Measurements from ENCODE around the gene CDH13.

DNA sequence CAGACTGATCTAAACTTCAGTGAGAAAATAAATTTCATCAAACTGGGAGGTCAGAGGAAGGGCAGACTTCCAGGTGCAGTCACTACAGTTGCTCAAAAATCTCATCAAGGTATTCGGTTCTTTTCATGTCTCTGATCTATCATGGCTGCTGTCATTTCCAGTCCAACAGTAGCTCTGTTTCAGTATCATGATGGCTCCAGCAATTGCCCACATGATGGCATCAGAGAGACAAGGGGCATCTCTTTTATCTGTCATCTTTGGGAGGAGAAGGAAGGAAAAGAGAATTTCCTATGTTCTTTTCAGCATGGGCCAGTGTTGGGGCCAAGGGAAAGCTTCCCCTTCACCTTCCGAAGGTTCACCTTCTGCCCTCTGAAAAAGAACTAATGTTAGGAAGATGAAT lies 676.1 kb downstream of the CDH13 start:
- TF ChIP-seq, protein P1, sequence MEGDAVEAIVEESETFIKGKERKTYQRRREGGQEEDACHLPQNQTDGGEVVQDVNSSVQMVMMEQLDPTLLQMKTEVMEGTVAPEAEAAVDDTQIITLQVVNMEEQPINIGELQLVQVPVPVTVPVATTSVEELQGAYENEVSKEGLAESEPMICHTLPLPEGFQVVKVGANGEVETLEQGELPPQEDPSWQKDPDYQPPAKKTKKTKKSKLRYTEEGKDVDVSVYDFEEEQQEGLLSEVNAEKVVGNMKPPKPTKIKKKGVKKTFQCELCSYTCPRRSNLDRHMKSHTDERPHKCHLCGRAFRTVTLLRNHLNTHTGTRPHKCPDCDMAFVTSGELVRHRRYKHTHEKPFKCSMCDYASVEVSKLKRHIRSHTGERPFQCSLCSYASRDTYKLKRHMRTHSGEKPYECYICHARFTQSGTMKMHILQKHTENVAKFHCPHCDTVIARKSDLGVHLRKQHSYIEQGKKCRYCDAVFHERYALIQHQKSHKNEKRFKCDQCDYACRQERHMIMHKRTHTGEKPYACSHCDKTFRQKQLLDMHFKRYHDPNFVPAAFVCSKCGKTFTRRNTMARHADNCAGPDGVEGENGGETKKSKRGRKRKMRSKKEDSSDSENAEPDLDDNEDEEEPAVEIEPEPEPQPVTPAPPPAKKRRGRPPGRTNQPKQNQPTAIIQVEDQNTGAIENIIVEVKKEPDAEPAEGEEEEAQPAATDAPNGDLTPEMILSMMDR (conservative IDR thresholded peaks at IDR 0.05; ENCODE audit: low read depth, low read length) = no peak
- TF ChIP-seq EZH2 (IDR thresholded peaks at IDR 0.05; ENCODE audit: borderline replicate concordance, low read depth, low read length, poor library complexity, severe bottlenecking) = no peak

All from A673 (cell line).